ENCODE results near the gene FRMD4A.

- TF ChIP-seq POLR2A (IDR thresholded peaks at IDR 0.05; ENCODE audit: low read depth, low read length) (no peak), TAF1 (IDR thresholded peaks at IDR 0.05; ENCODE audit: borderline replicate concordance, low read depth, low read length) (no peak), POLR2AphosphoS5 (IDR thresholded peaks at IDR 0.05; ENCODE audit: low read depth, low read length) (no peak)
Measured at GRCh38 chr10:13708256-13708990, 622.3 kb downstream of the FRMD4A start.

All from GM12892 (cell line).